WTC11 (cell line): ENCODE results near the gene EREG. TPM values are rescaled to one million over a fixed set of nuclear protein-coding genes. Genes with fewer than 3 reads are reported as not detected.

ENCODE experiments used
- ATAC-seq: fragments of 200-7000 bp; cut with Tn5 transposase; 2 replicates; pipeline ENCODE4 v1.10.0; 2021; ENCODE audit warnings: mild to moderate bottlenecking, moderate library complexity
- CTCF ChIA-PET: fragments of 300-600 bp; sonication (Branson Sonifier 250); formaldehyde crosslinking; loops from one replicate; lab custom pipeline; 2021; ENCODE audit warnings: antibody characterized with exemption; lab: Charles Lee
- POLR2A ChIA-PET: fragments of 350-600 bp; sonication (Branson Sonifier 250); formaldehyde crosslinking; loops from one replicate; lab custom pipeline; 2021; ENCODE audit warnings: antibody characterized with exemption; lab: Charles Lee
- DNase-seq: peaks from one replicate; pipeline ENCODE4 v3.0.0; 2021; ENCODE audit warnings: low spot score
- H3K27ac Mint-ChIP-seq: 2 replicates; pipeline ENCODE4 v1.8.0; 2021; ENCODE audit warnings: mixed read lengths
- H3K27me3 Mint-ChIP-seq: 2 replicates; pipeline ENCODE4 v1.8.0; 2021; ENCODE audit warnings: low read depth, mild to moderate bottlenecking, moderate library complexity, mixed read lengths
- H3K36me3 Mint-ChIP-seq: 2 replicates; pipeline ENCODE4 v1.8.0; 2021; ENCODE audit warnings: mixed read lengths
- H3K4me1 Mint-ChIP-seq: 2 replicates; pipeline ENCODE4 v1.8.0; 2022; ENCODE audit warnings: mixed read lengths
- H3K4me3 Mint-ChIP-seq: 2 replicates; pipeline ENCODE4 v1.8.0; 2021; ENCODE audit warnings: mild to moderate bottlenecking, moderate library complexity, mixed read lengths
- H3K9me3 Mint-ChIP-seq: 2 replicates; pipeline ENCODE4 v1.8.0; 2021; ENCODE audit warnings: mixed read lengths
- ATF1 ChIP-seq: sonication (generic); formaldehyde crosslinking; IDR thresholded peaks from 2 replicates; pipeline ENCODE4 v1.8.1; 2023; ENCODE audit warnings: mild to moderate bottlenecking, moderate library complexity, missing genetic modification reagents
- EMX1 ChIP-seq: fragments of 250-450 bp; sonication (Bioruptor Pico); IDR thresholded peaks from 2 replicates; pipeline ENCODE4 v1.8.0; 2021; ENCODE audit warnings: mild to moderate bottlenecking
- ESRRA ChIP-seq: sonication (generic); formaldehyde crosslinking; IDR thresholded peaks from 2 replicates; pipeline ENCODE4 v1.8.1; 2022; ENCODE audit warnings: mild to moderate bottlenecking, missing genetic modification reagents, borderline replicate concordance
- FOXJ3 ChIP-seq: sonication (generic); formaldehyde crosslinking; IDR thresholded peaks from 2 replicates; pipeline ENCODE4 v1.9.0; 2021; ENCODE audit warnings: missing genetic modification reagents, mild to moderate bottlenecking, borderline replicate concordance
- FOXP1 ChIP-seq: sonication (generic); formaldehyde crosslinking; IDR thresholded peaks from 2 replicates; pipeline ENCODE4 v1.8.0; 2022; ENCODE audit warnings: missing genetic modification reagents, mild to moderate bottlenecking, moderate library complexity, borderline replicate concordance
- MYBL2 ChIP-seq: sonication (generic); formaldehyde crosslinking; IDR thresholded peaks from 2 replicates; pipeline ENCODE4 v1.8.1; 2023; ENCODE audit warnings: mild to moderate bottlenecking, moderate library complexity, missing genetic modification reagents
- NFYB ChIP-seq: sonication (generic); formaldehyde crosslinking; conservative IDR thresholded peaks from 2 replicates; pipeline ENCODE4 v1.8.0; 2022; ENCODE audit warnings: low read depth, missing genetic modification reagents
- NR1H2 ChIP-seq: sonication (generic); formaldehyde crosslinking; IDR thresholded peaks from 2 replicates; pipeline ENCODE4 v1.9.0; 2021; ENCODE audit warnings: mild to moderate bottlenecking, moderate library complexity, missing genetic modification reagents
- SP1 ChIP-seq: sonication (generic); formaldehyde crosslinking; conservative IDR thresholded peaks from 2 replicates; pipeline ENCODE4 v1.8.1; 2022; ENCODE audit warnings: missing genetic modification reagents
- ZBTB21 ChIP-seq: sonication (generic); formaldehyde crosslinking; IDR thresholded peaks from 2 replicates; pipeline ENCODE4 v1.8.1; 2023; ENCODE audit warnings: mild to moderate bottlenecking, missing genetic modification reagents, borderline replicate concordance
- ZNF121 ChIP-seq: sonication (generic); formaldehyde crosslinking; IDR thresholded peaks from 2 replicates; pipeline ENCODE4 v1.8.0; 2023; ENCODE audit warnings: missing genetic modification reagents
- ZNF317 ChIP-seq: sonication (generic); formaldehyde crosslinking; IDR thresholded peaks from 2 replicates; pipeline ENCODE4 v1.8.1; 2023; ENCODE audit warnings: low read depth, mild to moderate bottlenecking, moderate library complexity, missing genetic modification reagents, borderline replicate concordance
- ZNF423 ChIP-seq: fragments of 250-450 bp; sonication (Bioruptor Pico); IDR thresholded peaks from 2 replicates; pipeline ENCODE4 v2.1.2; 2022; ENCODE audit warnings: mild to moderate bottlenecking, moderate library complexity
- total RNA-seq: library from RNA; stranded (reverse); gene quantifications from 3 replicates; pipeline ENCODE4 v1.2.3, GENCODE V29; 2021
- TF ChIP-seq, protein P1 (sequence below): fragments of 250-450 bp; sonication (Bioruptor Pico); IDR thresholded peaks from 2 replicates; pipeline ENCODE4 v2.1.2; 2022; ENCODE audit warnings: mild to moderate bottlenecking, moderate library complexity
- TF ChIP-seq, protein P2 (sequence below): fragments of 250-450 bp; sonication (Bioruptor Pico); IDR thresholded peaks from 2 replicates; pipeline ENCODE4 v1.9.0; 2021; ENCODE audit warnings: moderate library complexity, mild to moderate bottlenecking, inconsistent platforms, borderline replicate concordance
- TF ChIP-seq, protein P3 (sequence below): fragments of 200-600 bp; IDR thresholded peaks from 2 replicates; pipeline ENCODE4 v1.8.0; 2022; ENCODE audit warnings: antibody characterized with exemption
- TF ChIP-seq, protein P4 (sequence below): sonication (generic); formaldehyde crosslinking; IDR thresholded peaks from 2 replicates; pipeline ENCODE4 v1.8.1; 2023; ENCODE audit warnings: mild to moderate bottlenecking, missing genetic modification reagents, moderate library complexity
- TF ChIP-seq, protein P5 (sequence below): sonication (generic); formaldehyde crosslinking; IDR thresholded peaks from 2 replicates; pipeline ENCODE4 v1.8.0; 2022; ENCODE audit warnings: mild to moderate bottlenecking, missing genetic modification reagents
- TF ChIP-seq, protein P6 (sequence below): sonication (generic); formaldehyde crosslinking; IDR thresholded peaks from 2 replicates; pipeline ENCODE4 v1.8.1; 2023; ENCODE audit warnings: mild to moderate bottlenecking, missing genetic modification reagents

EREG gene
- total RNA-seq, 1 experiment from 2014 or later, result 0.09 TPM

DNA sequence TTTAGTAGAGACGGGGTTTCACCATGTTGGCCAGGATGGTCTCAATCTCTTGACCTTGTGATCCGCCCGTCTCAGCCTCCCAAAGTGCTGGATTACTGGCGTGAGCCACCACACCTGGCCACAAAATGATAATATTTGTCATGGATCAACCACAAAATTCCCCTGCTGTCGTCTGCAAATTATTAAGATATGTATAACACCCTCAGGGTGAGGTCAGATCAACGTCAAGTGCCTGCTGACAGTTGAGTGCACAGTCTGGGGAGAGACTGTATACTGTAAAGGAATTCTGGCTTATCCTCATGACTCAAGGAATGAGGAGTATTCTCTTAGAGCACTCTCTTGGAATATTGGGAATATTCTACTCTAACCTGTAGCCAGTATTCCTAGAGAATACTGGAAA is 45.5 kb upstream of the EREG start (continued):
- TF ChIP-seq, protein P1, sequence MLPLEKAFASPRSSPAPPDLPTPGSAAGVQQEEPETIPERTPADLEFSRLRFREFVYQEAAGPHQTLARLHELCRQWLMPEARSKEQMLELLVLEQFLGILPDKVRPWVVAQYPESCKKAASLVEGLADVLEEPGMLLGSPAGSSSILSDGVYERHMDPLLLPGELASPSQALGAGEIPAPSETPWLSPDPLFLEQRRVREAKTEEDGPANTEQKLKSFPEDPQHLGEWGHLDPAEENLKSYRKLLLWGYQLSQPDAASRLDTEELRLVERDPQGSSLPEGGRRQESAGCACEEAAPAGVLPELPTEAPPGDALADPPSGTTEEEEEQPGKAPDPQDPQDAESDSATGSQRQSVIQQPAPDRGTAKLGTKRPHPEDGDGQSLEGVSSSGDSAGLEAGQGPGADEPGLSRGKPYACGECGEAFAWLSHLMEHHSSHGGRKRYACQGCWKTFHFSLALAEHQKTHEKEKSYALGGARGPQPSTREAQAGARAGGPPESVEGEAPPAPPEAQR (CRISPR knock-in tag), result no peak
- TF ChIP-seq NR1H2 (CRISPR knock-in tag) (no peak), ZNF317 (no peak), ESRRA (no peak), FOXP1 (CRISPR knock-in tag) (no peak)

DNA sequence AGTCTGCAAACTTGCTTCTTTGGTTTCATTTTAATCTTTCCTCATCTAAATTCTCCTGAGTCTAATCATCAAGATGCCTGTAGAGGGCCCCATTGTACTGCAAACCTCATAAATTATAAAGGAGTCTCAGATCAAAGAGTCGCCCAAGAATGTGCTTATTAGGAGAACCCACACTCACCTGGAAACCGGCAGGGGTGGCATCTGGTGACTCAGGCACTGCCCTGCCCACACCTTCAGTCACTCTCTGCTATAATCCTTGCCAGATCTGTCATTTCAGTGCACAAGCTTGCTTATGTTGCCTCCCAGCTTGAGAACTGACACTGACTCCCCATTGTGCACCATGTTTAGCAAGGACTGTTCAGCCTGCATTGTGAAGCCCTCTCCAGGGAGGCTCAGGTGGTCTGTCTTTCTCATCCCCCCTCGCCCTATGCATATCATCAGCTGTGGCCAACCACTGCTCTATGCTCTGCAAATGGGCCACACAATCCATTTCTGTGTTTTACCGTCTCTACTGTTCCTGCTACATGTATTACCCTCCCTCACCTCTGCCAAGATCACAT is 44.3 kb upstream of the EREG start:
- DNase-seq, result peak; percentile 52
- POLR2A ChIA-PET, result no interaction called here

More for the DNA sequence above, 44.3 kb upstream of the EREG start:
- Mint-ChIP-seq H3K9me3 (no peaks in the 10 kb centered on the region), H3K27me3 (no peaks in the 10 kb centered on the region), H3K27ac (no peak overlapping the region), H3K4me3 (no peak overlapping the region), H3K36me3 (no peaks in the 10 kb centered on the region), H3K4me1 (peaks cover 21% of the 10 kb centered on the region)
- ATAC-seq, result peak; percentile 95
- TF ChIP-seq NFYB (CRISPR knock-in tag), result no peak
- no peak for TF ChIP-seq ZNF317
- 0 out of 2 replicates have a peak, but pooled peaks have one; percentile 29 for TF ChIP-seq ZNF423
- TF ChIP-seq, protein P2, sequence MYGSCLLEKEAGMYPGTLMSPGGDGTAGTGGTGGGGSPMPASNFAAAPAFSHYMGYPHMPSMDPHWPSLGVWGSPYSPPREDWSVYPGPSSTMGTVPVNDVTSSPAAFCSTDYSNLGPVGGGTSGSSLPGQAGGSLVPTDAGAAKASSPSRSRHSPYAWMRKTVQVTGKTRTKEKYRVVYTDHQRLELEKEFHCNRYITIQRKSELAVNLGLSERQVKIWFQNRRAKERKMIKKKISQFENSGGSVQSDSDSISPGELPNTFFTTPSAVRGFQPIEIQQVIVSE (CRISPR knock-in tag), result no peak
- TF ChIP-seq ZNF121 (CRISPR knock-in tag), result no peak
- TF ChIP-seq, protein P3, sequence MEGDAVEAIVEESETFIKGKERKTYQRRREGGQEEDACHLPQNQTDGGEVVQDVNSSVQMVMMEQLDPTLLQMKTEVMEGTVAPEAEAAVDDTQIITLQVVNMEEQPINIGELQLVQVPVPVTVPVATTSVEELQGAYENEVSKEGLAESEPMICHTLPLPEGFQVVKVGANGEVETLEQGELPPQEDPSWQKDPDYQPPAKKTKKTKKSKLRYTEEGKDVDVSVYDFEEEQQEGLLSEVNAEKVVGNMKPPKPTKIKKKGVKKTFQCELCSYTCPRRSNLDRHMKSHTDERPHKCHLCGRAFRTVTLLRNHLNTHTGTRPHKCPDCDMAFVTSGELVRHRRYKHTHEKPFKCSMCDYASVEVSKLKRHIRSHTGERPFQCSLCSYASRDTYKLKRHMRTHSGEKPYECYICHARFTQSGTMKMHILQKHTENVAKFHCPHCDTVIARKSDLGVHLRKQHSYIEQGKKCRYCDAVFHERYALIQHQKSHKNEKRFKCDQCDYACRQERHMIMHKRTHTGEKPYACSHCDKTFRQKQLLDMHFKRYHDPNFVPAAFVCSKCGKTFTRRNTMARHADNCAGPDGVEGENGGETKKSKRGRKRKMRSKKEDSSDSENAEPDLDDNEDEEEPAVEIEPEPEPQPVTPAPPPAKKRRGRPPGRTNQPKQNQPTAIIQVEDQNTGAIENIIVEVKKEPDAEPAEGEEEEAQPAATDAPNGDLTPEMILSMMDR, result peak; percentile 26; the same call in 1 of the 2 replicates
- no peak for TF ChIP-seq EMX1
- TF ChIP-seq MYBL2 (CRISPR knock-in tag), result no peak
- no peak for TF ChIP-seq ZBTB21 (CRISPR knock-in tag)
- TF ChIP-seq, protein P4, sequence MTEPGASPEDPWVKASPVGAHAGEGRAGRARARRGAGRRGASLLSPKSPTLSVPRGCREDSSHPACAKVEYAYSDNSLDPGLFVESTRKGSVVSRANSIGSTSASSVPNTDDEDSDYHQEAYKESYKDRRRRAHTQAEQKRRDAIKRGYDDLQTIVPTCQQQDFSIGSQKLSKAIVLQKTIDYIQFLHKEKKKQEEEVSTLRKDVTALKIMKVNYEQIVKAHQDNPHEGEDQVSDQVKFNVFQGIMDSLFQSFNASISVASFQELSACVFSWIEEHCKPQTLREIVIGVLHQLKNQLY (CRISPR knock-in tag), result no peak
- TF ChIP-seq, protein P5, sequence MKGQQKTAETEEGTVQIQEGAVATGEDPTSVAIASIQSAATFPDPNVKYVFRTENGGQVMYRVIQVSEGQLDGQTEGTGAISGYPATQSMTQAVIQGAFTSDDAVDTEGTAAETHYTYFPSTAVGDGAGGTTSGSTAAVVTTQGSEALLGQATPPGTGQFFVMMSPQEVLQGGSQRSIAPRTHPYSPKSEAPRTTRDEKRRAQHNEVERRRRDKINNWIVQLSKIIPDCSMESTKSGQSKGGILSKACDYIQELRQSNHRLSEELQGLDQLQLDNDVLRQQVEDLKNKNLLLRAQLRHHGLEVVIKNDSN (CRISPR knock-in tag), result no peak
- TF ChIP-seq SP1 (CRISPR knock-in tag), result no peak
- no peak for TF ChIP-seq ESRRA
- no peak for TF ChIP-seq FOXJ3 (CRISPR knock-in tag)
- TF ChIP-seq, protein P6, sequence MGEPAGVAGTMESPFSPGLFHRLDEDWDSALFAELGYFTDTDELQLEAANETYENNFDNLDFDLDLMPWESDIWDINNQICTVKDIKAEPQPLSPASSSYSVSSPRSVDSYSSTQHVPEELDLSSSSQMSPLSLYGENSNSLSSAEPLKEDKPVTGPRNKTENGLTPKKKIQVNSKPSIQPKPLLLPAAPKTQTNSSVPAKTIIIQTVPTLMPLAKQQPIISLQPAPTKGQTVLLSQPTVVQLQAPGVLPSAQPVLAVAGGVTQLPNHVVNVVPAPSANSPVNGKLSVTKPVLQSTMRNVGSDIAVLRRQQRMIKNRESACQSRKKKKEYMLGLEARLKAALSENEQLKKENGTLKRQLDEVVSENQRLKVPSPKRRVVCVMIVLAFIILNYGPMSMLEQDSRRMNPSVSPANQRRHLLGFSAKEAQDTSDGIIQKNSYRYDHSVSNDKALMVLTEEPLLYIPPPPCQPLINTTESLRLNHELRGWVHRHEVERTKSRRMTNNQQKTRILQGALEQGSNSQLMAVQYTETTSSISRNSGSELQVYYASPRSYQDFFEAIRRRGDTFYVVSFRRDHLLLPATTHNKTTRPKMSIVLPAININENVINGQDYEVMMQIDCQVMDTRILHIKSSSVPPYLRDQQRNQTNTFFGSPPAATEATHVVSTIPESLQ (CRISPR knock-in tag), result no peak
- no peak for TF ChIP-seq ATF1 (CRISPR knock-in tag)
- CTCF ChIA-PET, result interaction anchor here (0.7 to 3.7 kb wide), 12 partner anchors 13 to 473 kb away, joined by 3 to 13 read pairs (median 3); no protein-coding TSS in a partner anchor
